Loucy (cell line): ENCODE results near the gene TNNT2.

Source experiments
- EZH2phosphoT487 ChIP-seq: fragments of 200-600 bp; IDR thresholded peaks from 2 replicates; pipeline ENCODE4 v1.6.1; 2018; ENCODE audit warnings: antibody characterized with exemption, mild to moderate bottlenecking, moderate library complexity, borderline replicate concordance
- TF ChIP-seq, protein P1 (sequence below): fragments of 200-600 bp; sonication (generic); conservative IDR thresholded peaks from 2 replicates; pipeline ENCODE4 v1.5.1; 2014; ENCODE audit warnings: mild to moderate bottlenecking, antibody characterized with exemption, low read length

DNA sequence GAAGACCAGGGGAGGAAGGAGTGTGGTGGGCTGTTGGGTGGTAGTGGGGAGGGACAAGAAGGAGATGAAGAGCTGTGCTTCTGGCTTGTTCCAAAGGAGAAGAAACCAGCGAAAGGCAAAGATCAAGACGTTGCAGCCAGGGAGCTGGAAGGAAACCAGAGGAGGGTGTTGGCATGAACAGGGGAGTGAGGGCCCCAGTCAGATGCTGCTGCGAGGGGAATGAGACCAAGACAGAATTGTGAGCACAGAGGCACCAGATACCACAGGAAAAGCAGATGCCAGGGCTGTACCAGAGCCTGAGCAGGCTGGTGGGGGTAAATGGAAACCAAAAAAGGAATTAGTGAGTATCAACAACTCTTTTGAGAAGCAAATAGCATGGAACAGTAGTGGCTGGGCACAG lies 15.6 kb upstream of the TNNT2 start:
- TF ChIP-seq, protein P1, sequence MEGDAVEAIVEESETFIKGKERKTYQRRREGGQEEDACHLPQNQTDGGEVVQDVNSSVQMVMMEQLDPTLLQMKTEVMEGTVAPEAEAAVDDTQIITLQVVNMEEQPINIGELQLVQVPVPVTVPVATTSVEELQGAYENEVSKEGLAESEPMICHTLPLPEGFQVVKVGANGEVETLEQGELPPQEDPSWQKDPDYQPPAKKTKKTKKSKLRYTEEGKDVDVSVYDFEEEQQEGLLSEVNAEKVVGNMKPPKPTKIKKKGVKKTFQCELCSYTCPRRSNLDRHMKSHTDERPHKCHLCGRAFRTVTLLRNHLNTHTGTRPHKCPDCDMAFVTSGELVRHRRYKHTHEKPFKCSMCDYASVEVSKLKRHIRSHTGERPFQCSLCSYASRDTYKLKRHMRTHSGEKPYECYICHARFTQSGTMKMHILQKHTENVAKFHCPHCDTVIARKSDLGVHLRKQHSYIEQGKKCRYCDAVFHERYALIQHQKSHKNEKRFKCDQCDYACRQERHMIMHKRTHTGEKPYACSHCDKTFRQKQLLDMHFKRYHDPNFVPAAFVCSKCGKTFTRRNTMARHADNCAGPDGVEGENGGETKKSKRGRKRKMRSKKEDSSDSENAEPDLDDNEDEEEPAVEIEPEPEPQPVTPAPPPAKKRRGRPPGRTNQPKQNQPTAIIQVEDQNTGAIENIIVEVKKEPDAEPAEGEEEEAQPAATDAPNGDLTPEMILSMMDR, result no peak
- no peak for TF ChIP-seq EZH2phosphoT487
